GM21825 (cell line): ENCODE measurements around the gene MYCN.

Experiments
- ATAC-seq: cut with Tn5 transposase; IDR thresholded peaks from one replicate; pipeline ENCODE4 v1.9.1; 2021; ENCODE audit warnings: mild to moderate bottlenecking, moderate library complexity; ENCODE audit not compliant: unreplicated experiment

The MYCN gene

GRCh38 chr2:15974565-15975260 is 34.4 kb downstream of the MYCN start:
- no peak for ATAC-seq

- no peak for ATAC-seq
Observed at GRCh38 chr2:15975261-15975600, 34.9 kb downstream of the MYCN start.

DNA sequence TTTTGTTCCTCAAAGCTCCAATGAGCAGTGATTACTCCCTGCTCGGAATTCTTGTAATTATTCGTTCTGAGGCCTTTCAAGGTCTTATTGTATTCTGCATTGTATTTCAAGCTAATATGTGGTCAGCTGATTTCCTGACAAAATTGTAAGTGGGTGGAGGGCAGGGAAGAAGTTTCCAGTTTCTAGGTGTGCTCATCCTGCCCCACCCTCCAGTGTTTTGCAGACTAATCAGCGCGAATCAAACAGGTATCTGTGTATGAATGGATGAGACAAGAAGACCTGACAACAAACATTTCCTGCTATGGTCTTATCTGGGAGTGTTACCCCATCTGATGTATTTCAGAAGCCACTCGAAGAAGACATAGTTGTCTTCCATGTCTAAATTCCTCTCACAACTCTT is 35.3 kb downstream of the MYCN start:
- ATAC-seq, result no peak

DNA sequence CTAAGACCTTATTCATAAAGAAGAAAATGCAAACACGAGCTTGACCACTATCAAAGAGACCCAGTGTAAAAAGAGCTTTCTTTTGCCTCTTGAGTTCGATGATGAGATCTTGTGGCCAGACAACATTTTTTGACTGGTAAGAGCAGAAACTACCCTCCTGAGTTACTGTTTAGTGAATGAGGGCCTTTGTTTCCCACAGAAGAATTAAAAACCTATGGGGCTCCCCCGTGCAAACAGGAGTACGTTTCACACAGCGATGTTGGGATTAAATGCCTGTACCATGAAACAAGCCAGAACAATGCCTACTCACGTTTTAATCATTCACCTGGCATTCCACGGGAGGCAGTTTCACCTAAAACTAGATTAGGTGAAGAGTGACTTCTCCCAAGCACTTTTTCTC is 36.0 kb downstream of the MYCN start:
- no peak for ATAC-seq

GRCh38 chr2:15979051-15979758 is 38.9 kb downstream of the MYCN start:
- ATAC-seq, result no peak

GRCh38 chr2:15979759-15980604 is 39.6 kb downstream of the MYCN start:
- no peak for ATAC-seq

DNA sequence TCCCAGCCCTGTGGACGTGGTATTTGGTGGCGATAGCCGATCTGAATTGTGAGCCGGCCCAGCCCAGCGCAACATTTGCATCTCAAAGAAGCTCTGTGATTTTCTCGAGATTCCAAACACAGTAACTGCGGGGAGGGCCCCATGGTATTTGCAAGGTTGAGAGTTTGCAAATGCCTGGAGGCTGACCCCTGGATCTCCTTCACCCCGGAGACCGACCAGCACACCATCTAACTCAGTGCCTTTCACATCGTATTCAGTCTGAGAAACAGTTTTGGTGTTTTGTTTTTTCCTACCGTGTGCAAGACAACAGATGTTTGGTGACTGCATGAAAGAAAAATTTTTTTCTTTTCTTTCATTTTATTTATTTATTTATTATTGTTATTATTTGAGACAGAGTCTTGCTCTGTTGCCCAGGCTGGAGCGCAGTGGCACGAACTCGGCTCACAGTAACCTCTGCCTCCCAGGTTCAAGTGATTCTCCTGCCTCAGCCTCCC is 40.3 kb downstream of the MYCN start:
- no peak for ATAC-seq

GRCh38 chr2:15981646-15982045 is 41.3 kb downstream of the MYCN start:
- ATAC-seq, result no peak

GRCh38 chr2:15982285-15983044 is 42.1 kb downstream of the MYCN start:
- ATAC-seq, result no peak

GRCh38 chr2:15983496-15983895 is 43.1 kb downstream of the MYCN start:
- ATAC-seq, result no peak

GRCh38 chr2:15984368-15985255 is 44.3 kb downstream of the MYCN start:
- no peak for ATAC-seq

GRCh38 chr2:15985531-15985930 is 45.2 kb downstream of the MYCN start:
- ATAC-seq, result no peak

DNA sequence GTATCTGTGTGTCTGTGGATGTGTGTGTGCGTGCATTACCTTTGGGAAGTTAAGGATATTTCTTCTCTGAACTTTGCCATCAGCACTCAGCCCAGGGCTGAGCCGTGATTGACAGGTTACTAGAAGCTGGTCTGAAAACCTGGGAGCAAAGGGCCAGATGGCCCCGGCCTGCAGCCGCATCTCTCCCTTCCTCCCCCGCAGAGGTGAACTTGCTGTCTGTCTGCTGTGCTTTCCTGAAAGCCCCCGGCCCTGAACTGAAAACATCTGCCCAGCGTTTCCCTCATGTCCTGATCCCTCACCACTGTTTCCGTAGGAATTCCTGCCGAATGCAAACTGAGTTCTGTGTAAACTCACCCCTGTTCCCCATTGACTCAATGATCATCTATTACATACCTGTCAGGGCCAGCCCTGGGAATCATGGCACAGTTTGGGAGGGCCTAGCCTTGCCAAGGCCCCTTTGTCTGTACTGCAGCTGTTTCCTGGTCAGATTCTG is 45.8 kb downstream of the MYCN start:
- no peak for ATAC-seq

- ATAC-seq, result no peak
Observed at GRCh38 chr2:15986644-15987043, 46.3 kb downstream of the MYCN start.

- no peak for ATAC-seq
Observed at GRCh38 chr2:15988733-15989132, 48.4 kb downstream of the MYCN start.

- ATAC-seq, result no peak
Observed at GRCh38 chr2:15989559-15989958, 49.2 kb downstream of the MYCN start.

- no peak for ATAC-seq
Observed at GRCh38 chr2:15990151-15991101, 50.1 kb downstream of the MYCN start.

GRCh38 chr2:15991231-15991630 is 50.9 kb downstream of the MYCN start:
- ATAC-seq, result no peak
